NCI-H2029 treated with DMSO at 0.1 percent for 48 hours (cell line): ENCODE measurements around the gene THADA.
"Not testable (repeated sequence)": the region's sequence is repeated elsewhere in the genome, so short reads cannot be mapped to it uniquely, and the experiment has no call there.

ENCODE experiments used
- DNase-seq: peaks from one replicate; lab custom pipeline; 2025; lab: John Stamatoyannopoulos, UW

Gene THADA

GRCh38 chr2:43538034-43538670, 57.7 kb downstream of the THADA start:
- DNase-seq, result no peak

GRCh38 chr2:43537137-43537536, 58.7 kb downstream of the THADA start:
- DNase-seq, result no peak

- no peak for DNase-seq
Observed at GRCh38 chr2:43534569-43534968, 61.3 kb downstream of the THADA start.

GRCh38 chr2:43532572-43532971, 63.3 kb downstream of the THADA start:
- not testable (repeated sequence) for DNase-seq

GRCh38 chr2:43531251-43531650, 64.6 kb downstream of the THADA start:
- DNase-seq, result peak; percentile 85

GRCh38 chr2:43526994-43527393, 68.8 kb downstream of the THADA start:
- DNase-seq, result no peak

GRCh38 chr2:43525506-43525905, 70.3 kb downstream of the THADA start:
- DNase-seq, result no peak

GRCh38 chr2:43524177-43524965, 71.5 kb downstream of the THADA start:
- DNase-seq, result no peak

- DNase-seq, result no peak
Observed at GRCh38 chr2:43522177-43522576, 73.7 kb downstream of the THADA start.

- no peak for DNase-seq
Observed at GRCh38 chr2:43521568-43521967, 74.3 kb downstream of the THADA start.

- no peak for DNase-seq
Observed at GRCh38 chr2:43520919-43521318, 74.9 kb downstream of the THADA start.

GRCh38 chr2:43519643-43520221, 76.1 kb downstream of the THADA start:
- DNase-seq, result peak; percentile 56

- DNase-seq, result no peak
Observed at GRCh38 chr2:43518718-43519117, 77.1 kb downstream of the THADA start.

- DNase-seq, result peak; percentile 28
Observed at GRCh38 chr2:43518181-43518580, 77.7 kb downstream of the THADA start.

- no peak for DNase-seq
Observed at GRCh38 chr2:43515807-43516497, 79.9 kb downstream of the THADA start.

- DNase-seq, result no peak
Observed at GRCh38 chr2:43515248-43515647, 80.6 kb downstream of the THADA start.

- no peak for DNase-seq
Observed at GRCh38 chr2:43513796-43514195, 82.0 kb downstream of the THADA start.

GRCh38 chr2:43513216-43513615, 82.6 kb downstream of the THADA start:
- DNase-seq, result no peak

- no peak for DNase-seq
Observed at GRCh38 chr2:43511199-43511598, 84.6 kb downstream of the THADA start.

- DNase-seq, result no peak
Observed at GRCh38 chr2:43509886-43510285, 86.0 kb downstream of the THADA start.

GRCh38 chr2:43508209-43508608, 87.6 kb downstream of the THADA start:
- no peak for DNase-seq

GRCh38 chr2:43507137-43507536, 88.7 kb downstream of the THADA start:
- DNase-seq, result no peak

GRCh38 chr2:43495727-43496126, 100.1 kb downstream of the THADA start:
- DNase-seq, result no peak
